Measurements from ENCODE around the gene GJA8. TPM values are rescaled to one million over a fixed set of nuclear protein-coding genes. Genes with fewer than 3 reads are reported as not detected.
A peak's percentile ranks its signal among the peaks of the same experiment; 100 is the strongest.

GJA8 gene
- total RNA-seq, 1 donor from 2014 or later, result not detected

- TF ChIP-seq, protein P1, sequence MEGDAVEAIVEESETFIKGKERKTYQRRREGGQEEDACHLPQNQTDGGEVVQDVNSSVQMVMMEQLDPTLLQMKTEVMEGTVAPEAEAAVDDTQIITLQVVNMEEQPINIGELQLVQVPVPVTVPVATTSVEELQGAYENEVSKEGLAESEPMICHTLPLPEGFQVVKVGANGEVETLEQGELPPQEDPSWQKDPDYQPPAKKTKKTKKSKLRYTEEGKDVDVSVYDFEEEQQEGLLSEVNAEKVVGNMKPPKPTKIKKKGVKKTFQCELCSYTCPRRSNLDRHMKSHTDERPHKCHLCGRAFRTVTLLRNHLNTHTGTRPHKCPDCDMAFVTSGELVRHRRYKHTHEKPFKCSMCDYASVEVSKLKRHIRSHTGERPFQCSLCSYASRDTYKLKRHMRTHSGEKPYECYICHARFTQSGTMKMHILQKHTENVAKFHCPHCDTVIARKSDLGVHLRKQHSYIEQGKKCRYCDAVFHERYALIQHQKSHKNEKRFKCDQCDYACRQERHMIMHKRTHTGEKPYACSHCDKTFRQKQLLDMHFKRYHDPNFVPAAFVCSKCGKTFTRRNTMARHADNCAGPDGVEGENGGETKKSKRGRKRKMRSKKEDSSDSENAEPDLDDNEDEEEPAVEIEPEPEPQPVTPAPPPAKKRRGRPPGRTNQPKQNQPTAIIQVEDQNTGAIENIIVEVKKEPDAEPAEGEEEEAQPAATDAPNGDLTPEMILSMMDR (conservative IDR thresholded peaks at IDR 0.05), result no peak
- no peak overlapping the region for H3K27ac Mint-ChIP-seq
- no peak overlapping the region for H3K4me3 Mint-ChIP-seq
- no peak for DNase-seq (ENCODE audit: extremely low spot score, unreplicated experiment)
- no peaks in the 10 kb centered on the region for H3K4me1 Mint-ChIP-seq (ENCODE audit: unreplicated experiment)
- no peaks in the 10 kb centered on the region for H3K9me3 Mint-ChIP-seq
- H3K36me3 Mint-ChIP-seq, result no peaks in the 10 kb centered on the region
- H3K27me3 Mint-ChIP-seq, result peaks cover 7% of the 10 kb centered on the region
Measured at GRCh38 chr1:147882535-147882934, 20.1 kb upstream of the GJA8 start.

DNA sequence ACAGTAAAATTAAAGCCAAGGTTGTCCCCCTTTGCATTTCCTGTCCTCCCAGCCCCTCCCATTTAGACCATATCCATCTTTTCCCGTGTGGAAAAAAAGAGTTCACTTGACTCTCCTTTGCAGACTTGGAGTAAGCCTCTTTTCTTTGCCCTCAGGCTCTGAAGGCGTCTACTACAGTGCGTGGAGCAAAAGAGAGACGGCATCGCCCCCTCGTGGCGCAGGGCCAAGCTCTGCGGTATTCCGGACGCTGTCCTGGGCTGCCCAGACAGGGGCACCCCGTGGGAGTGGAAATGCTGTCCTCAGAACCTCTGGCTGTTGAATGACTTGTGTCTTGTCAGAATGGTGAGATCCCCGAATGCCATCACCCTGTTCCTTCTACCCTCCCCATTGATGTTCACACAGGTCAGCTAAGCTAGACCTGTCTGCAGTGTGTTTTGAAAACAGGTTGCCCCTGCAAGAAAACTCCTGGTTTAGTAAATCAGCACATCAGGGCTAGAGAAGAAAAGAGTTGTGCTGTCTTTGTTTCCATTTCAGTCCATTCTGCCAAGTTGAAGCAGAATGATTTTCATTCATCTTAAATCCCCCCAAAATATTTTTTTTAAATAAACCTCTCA, 12.3 kb upstream of the GJA8 start:
- no peak overlapping the region for H3K27ac Mint-ChIP-seq
- TF ChIP-seq, protein P1 (conservative IDR thresholded peaks at IDR 0.05), result peak; percentile 95

DNA sequence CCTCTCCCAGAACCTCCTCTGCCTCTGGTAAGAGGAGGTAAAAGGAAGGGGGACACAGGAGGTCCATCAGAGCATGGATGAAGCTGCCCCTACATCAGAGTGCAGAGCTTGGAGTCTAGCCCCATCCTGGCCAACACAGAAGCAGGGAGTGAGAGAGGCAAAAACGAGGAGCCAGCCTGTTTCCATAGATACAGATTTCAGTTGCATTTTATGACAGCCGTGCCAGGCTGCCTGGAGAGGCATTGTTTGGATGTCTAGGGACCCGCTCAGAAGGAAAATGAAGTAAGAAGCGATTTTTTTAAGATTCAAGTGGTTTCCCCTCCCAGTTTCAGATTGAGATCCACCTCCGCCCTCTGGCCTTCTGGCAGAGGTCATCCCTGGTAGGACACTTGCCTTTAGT, 11.5 kb upstream of the GJA8 start:
- no peak for DNase-seq (ENCODE audit: extremely low spot score, unreplicated experiment)
- H3K27me3 Mint-ChIP-seq, result peaks cover 8% of the 10 kb centered on the region
- H3K27ac Mint-ChIP-seq, result no peak overlapping the region
- H3K36me3 Mint-ChIP-seq, result no peaks in the 10 kb centered on the region
- TF ChIP-seq, protein P1 (conservative IDR thresholded peaks at IDR 0.05), result no peak
- H3K4me1 Mint-ChIP-seq (ENCODE audit: unreplicated experiment), result peaks cover 11% of the 10 kb centered on the region
- no peaks in the 10 kb centered on the region for H3K9me3 Mint-ChIP-seq
- H3K4me3 Mint-ChIP-seq, result no peak overlapping the region

More for the DNA sequence above, 12.3 kb upstream of the GJA8 start:
- DNase-seq (ENCODE audit: extremely low spot score, unreplicated experiment), result peak; percentile 86
- no peak overlapping the region for H3K4me3 Mint-ChIP-seq
- no peaks in the 10 kb centered on the region for H3K9me3 Mint-ChIP-seq
- peaks cover 11% of the 10 kb centered on the region for H3K4me1 Mint-ChIP-seq (ENCODE audit: unreplicated experiment)
- H3K27me3 Mint-ChIP-seq, result peaks cover 8% of the 10 kb centered on the region
- H3K36me3 Mint-ChIP-seq, result no peaks in the 10 kb centered on the region

GRCh38 chr1:147892216-147892615, 10.4 kb upstream of the GJA8 start:
- TF ChIP-seq, protein P1 (conservative IDR thresholded peaks at IDR 0.05), result no peak
- Mint-ChIP-seq H3K36me3 (no peaks in the 10 kb centered on the region), H3K27me3 (peaks cover 8% of the 10 kb centered on the region), H3K27ac (no peak overlapping the region), H3K4me1 (ENCODE audit: unreplicated experiment) (peaks cover 15% of the 10 kb centered on the region), H3K9me3 (no peaks in the 10 kb centered on the region), H3K4me3 (no peak overlapping the region)
- DNase-seq (ENCODE audit: extremely low spot score, unreplicated experiment), result no peak

DNA sequence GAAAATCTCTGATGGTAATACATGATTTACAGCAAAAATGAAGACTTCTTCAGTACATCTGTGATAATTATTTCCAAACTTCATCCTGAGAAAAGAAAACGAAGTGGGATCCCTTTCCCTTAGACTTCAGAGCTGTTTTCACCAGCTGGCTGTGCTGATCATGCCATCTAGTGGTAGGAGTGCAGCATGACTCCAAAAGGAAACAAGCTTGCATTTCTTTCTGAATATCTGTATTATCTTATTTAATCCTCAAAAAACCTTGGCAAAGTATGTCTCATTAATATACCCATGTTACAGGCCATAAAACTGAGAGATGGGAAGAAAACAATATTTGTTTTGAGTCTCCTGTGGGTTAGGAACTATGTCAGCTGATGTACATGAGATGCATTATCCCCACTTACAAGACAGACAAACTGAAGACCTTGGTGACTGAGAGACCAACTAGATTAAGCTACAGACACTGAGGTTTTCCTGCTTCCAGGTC, 9.8 kb upstream of the GJA8 start:
- Mint-ChIP-seq H3K27me3 (peaks cover 4% of the 10 kb centered on the region), H3K4me1 (ENCODE audit: unreplicated experiment) (peaks cover 19% of the 10 kb centered on the region), H3K9me3 (no peaks in the 10 kb centered on the region), H3K27ac (no peak overlapping the region), H3K36me3 (no peaks in the 10 kb centered on the region), H3K4me3 (no peak overlapping the region)
- TF ChIP-seq, protein P1 (conservative IDR thresholded peaks at IDR 0.05), result peak; percentile 99
- no peak for DNase-seq (ENCODE audit: extremely low spot score, unreplicated experiment)

Data from type B pancreatic cell (in vitro differentiated cells).